Type B pancreatic cell (in vitro differentiated cells): Measurements from ENCODE around the gene DUOX1. TPM values are rescaled to one million over a fixed set of nuclear protein-coding genes. Genes with fewer than 3 reads are reported as not detected.

Experiments
- DNase-seq: peaks from one replicate; pipeline ENCODE4 v3.0.0; 2021; ENCODE audit warnings: mixed read lengths; ENCODE audit not compliant: unreplicated experiment; ENCODE audit errors: extremely low spot score
- H3K27ac Mint-ChIP-seq: 2 replicates; pipeline ENCODE4 v1.8.0; 2021; ENCODE audit warnings: mild to moderate bottlenecking, mixed read lengths
- H3K27me3 Mint-ChIP-seq: 2 replicates; pipeline ENCODE4 v1.8.0; 2021; ENCODE audit warnings: mixed read lengths
- H3K36me3 Mint-ChIP-seq: 2 replicates; pipeline ENCODE4 v1.8.0; 2021; ENCODE audit warnings: mixed read lengths
- H3K4me1 Mint-ChIP-seq: one replicate; pipeline ENCODE4 v1.8.0; 2021; ENCODE audit warnings: mixed read lengths; ENCODE audit not compliant: unreplicated experiment
- H3K4me3 Mint-ChIP-seq: 2 replicates; pipeline ENCODE4 v1.8.0; 2021; ENCODE audit warnings: mild to moderate bottlenecking, mixed read lengths
- H3K9me3 Mint-ChIP-seq: 2 replicates; pipeline ENCODE4 v1.8.0; 2021; ENCODE audit warnings: mixed read lengths
- CTCF ChIP-seq: fragments of 200-600 bp; sonication (generic); conservative IDR thresholded peaks from 2 replicates; pipeline ENCODE4 v1.5.0; 2021; ENCODE audit warnings: antibody characterized with exemption, mild to moderate bottlenecking
- total RNA-seq: library from RNA; stranded (reverse); gene quantifications from 2 replicates; pipeline ENCODE4 v1.2.1, GENCODE V29; 2021; ENCODE audit warnings: low replicate concordance

Gene DUOX1
- total RNA-seq, 1 donor from 2014 or later: 5.5 TPM

GRCh38 chr15:45138814-45139765 lies 9.3 kb downstream of the DUOX1 start:
- peaks cover 23% of the 10 kb centered on the region for H3K27me3 Mint-ChIP-seq
- H3K4me1 Mint-ChIP-seq: no peaks in the 10 kb centered on the region
- no peak for DNase-seq
- no peak overlapping the region for H3K27ac Mint-ChIP-seq
- no peaks in the 10 kb centered on the region for H3K36me3 Mint-ChIP-seq
- no peaks in the 10 kb centered on the region for H3K9me3 Mint-ChIP-seq
- H3K4me3 Mint-ChIP-seq: no peak overlapping the region
- no peak for TF ChIP-seq CTCF

DNA sequence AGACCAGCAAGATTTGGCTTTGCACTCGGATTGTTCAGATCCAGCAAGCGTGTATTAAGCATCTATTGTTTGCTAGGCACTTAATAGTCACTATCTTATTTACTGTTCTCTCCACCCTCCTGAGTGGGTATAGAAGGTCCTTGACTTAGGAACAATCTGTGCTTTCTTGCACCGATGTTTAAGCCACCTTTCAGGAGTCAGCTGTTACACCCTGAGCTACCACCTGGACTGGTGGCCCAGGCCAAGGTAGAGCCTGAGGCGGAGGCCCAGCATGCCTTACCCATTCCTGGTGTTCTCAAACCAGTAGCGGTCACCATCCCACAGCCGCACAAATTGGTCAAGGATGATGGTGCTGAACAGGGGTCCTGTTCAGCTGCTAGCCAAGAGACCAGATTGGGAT lies 10.0 kb downstream of the DUOX1 start:
- no peak overlapping the region for H3K27ac Mint-ChIP-seq
- DNase-seq: no peak
- no peak overlapping the region for H3K4me3 Mint-ChIP-seq
- TF ChIP-seq CTCF: no peak
- H3K9me3 Mint-ChIP-seq: no peaks in the 10 kb centered on the region
- no peaks in the 10 kb centered on the region for H3K36me3 Mint-ChIP-seq
- peaks cover 16% of the 10 kb centered on the region for H3K27me3 Mint-ChIP-seq
- peaks cover 3% of the 10 kb centered on the region for H3K4me1 Mint-ChIP-seq

DNA sequence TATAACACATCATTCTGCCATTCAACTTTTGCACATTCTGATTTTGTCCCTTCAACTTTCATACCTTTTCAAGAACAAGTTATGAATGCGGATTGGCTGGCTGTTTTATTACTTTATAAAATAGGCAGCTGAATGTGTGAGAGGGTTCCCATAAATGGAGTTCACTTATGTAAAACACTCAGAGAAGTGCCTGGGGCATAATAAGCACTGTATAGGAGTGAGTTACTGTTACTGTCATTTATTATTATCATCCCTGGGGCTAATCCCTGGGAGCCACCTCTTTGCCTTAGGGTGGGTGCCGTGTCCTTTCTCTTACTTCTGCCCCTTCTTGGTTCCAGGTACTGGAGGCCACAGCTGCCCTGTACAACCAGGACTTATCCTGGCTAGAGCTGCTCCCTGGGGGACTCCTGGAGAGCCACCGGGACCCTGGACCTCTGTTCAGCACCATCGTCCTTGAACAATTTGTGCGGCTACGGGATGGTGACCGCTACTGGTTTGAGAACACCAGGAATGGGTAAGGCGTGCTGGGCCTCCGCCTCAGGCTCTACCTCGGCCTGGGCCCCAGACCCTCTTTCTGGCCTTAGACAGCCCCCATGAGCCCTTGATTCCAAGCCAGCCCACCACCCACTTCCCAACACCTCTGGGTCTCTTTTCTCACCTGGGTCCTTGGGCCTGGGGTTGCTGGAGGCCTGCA lies 10.9 kb downstream of the DUOX1 start:
- no peak for DNase-seq
- H3K27me3 Mint-ChIP-seq: peaks cover 13% of the 10 kb centered on the region
- TF ChIP-seq CTCF: no peak

DNA sequence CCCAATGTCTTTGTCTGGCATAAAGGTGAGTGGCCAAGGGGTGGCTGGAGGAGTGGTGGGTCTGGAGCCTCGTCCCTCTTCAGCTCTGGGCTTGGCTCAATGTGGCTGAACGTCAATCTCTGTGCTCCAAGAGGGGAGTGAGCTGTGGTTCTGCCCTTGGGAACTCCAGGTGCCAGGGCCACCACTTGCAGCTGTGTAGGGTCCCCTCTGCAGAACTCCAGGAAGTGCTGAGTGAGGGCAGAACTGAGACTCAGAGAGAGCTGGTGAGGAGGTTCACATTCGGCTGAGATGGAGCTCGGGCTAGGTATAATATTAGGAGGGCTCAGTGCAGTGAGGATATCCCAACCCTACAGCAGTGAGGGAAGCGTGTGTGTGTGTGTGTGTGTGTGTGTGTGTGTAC lies 11.6 kb downstream of the DUOX1 start:
- H3K4me1 Mint-ChIP-seq: peaks cover 10% of the 10 kb centered on the region
- peaks cover 9% of the 10 kb centered on the region for H3K27me3 Mint-ChIP-seq
- DNase-seq: no peak
- no peak overlapping the region for H3K4me3 Mint-ChIP-seq
- no peaks in the 10 kb centered on the region for H3K36me3 Mint-ChIP-seq
- H3K27ac Mint-ChIP-seq: no peak overlapping the region
- no peaks in the 10 kb centered on the region for H3K9me3 Mint-ChIP-seq
- no peak for TF ChIP-seq CTCF

More for the DNA sequence above, 10.9 kb downstream of the DUOX1 start:
- peaks cover 4% of the 10 kb centered on the region for H3K4me1 Mint-ChIP-seq
- H3K27ac Mint-ChIP-seq: no peak overlapping the region
- no peaks in the 10 kb centered on the region for H3K9me3 Mint-ChIP-seq
- H3K4me3 Mint-ChIP-seq: no peak overlapping the region
- no peaks in the 10 kb centered on the region for H3K36me3 Mint-ChIP-seq

DNA sequence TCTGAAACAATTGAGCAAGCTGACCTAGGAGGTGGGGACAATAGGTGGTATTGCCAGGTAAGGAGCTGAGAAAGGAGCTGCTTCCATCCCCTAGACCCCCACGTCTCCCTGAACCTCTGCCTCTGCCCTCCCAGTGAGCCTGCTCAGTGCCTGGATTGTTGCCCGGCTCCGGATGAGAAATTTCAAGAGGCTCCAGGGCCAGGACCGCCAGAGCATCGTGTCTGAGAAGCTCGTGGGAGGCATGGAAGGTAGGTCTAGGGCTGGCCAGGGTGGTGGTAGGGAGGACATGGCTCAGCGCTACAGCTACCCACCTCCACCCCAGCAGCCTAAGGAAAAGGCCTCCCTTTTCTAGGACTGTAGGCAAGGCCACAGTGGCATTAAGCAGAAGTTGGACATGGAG lies 13.3 kb downstream of the DUOX1 start:
- no peaks in the 10 kb centered on the region for H3K9me3 Mint-ChIP-seq
- no peak for TF ChIP-seq CTCF
- peaks cover 10% of the 10 kb centered on the region for H3K4me1 Mint-ChIP-seq
- H3K27me3 Mint-ChIP-seq: peaks cover 4% of the 10 kb centered on the region
- H3K27ac Mint-ChIP-seq: no peak overlapping the region
- H3K4me3 Mint-ChIP-seq: no peak overlapping the region
- no peaks in the 10 kb centered on the region for H3K36me3 Mint-ChIP-seq
- no peak for DNase-seq
